GM23248 (cell line): Measurements from ENCODE around the gene EMILIN2.

ENCODE experiments used
- EZH2 ChIP-seq: fragments of 200-600 bp; sonication (generic); IDR thresholded peaks from 2 replicates; pipeline ENCODE4 v1.6.1; 2018; ENCODE audit warnings: antibody characterized with exemption, mild to moderate bottlenecking; ENCODE audit not compliant: insufficient read depth, poor library complexity, severe bottlenecking
- EZH2phosphoT487 ChIP-seq: fragments of 200-600 bp; sonication (generic); IDR thresholded peaks from 2 replicates; pipeline ENCODE4 v1.6.1; 2018; ENCODE audit warnings: antibody characterized with exemption, moderate library complexity, mild to moderate bottlenecking, low read depth; ENCODE audit not compliant: insufficient read depth

GRCh38 chr18:2964361-2965010, 117.7 kb downstream of the EMILIN2 start:
- no peak for TF ChIP-seq EZH2
- no peak for TF ChIP-seq EZH2phosphoT487
